Upper lobe of left lung (tissue), 4 donors: ENCODE measurements around the gene ELOB.

ENCODE experiments used
- CTCF ChIP-seq, 6 experiments: fragments of 450-650 bp in 4 of 6; fragments of 200-600 bp in 2 of 6; sonication (generic) in 2 of 6; IDR thresholded peaks; one replicate each; pipeline ENCODE4 v1.5.1; 2016 to 2019; ENCODE audit warnings: antibody characterized with exemption in 6 of 6
- EP300 ChIP-seq, 4 donors: sonication (generic); formaldehyde crosslinking; IDR thresholded peaks; one replicate each; pipeline ENCODE4 v1.5.1; 2017; ENCODE audit warnings: antibody characterized with exemption in 4 of 4, control low read depth in 2 of 4
- POLR2A ChIP-seq, 4 donors: fragments of 450-650 bp; IDR thresholded peaks; one replicate each; pipeline ENCODE4 v1.5.1; 2016 to 2017; ENCODE audit warnings: antibody characterized with exemption in 4 of 4, mild to moderate bottlenecking in 2 of 4
- POLR2AphosphoS5 ChIP-seq, 2 donors: sonication (generic); formaldehyde crosslinking; IDR thresholded peaks; one replicate each; pipeline ENCODE4 v1.5.1; 2017; ENCODE audit warnings: antibody characterized with exemption in 2 of 2

DNA sequence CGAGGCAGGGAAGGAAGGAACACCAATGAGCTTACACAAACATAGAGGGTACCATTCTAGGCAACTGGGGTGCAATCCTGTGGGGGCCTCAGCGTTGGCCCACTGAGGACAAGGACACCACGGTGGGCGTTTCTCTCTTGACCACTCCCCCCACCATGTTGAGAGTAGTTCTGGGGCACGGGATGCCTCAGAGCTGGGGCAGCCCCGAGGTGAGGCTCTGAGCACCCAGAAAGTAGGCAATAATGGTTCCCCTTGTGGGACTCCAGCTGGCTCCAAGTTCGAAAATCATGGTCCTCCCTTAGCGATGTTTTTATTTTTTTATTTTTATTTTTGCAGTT is 45.0 kb upstream of the ELOB start:
- TF ChIP-seq EP300 (IDR thresholded peaks at IDR 0.05) (no peak), CTCF (IDR thresholded peaks at IDR 0.05) (no peak), POLR2A (IDR thresholded peaks at IDR 0.05) (no peak), POLR2AphosphoS5 (IDR thresholded peaks at IDR 0.05) (no peak)
